ENCODE results near the gene LMO3. TPM values are rescaled to one million over a fixed set of nuclear protein-coding genes. Genes with fewer than 3 reads are reported as not detected.

The LMO3 gene
- total RNA-seq, 1 donor from 2014 or later: 1.5 TPM

- Histone ChIP-seq H3K9me3 (replicated peaks) (peaks cover 9% of the 10 kb centered on the region), H3K4me3 (no peak overlapping the region), H3K4me1 (no peaks in the 10 kb centered on the region), H3K27me3 (ENCODE audit: low read depth) (peaks cover 8% of the 10 kb centered on the region), H3K36me3 (no peaks in the 10 kb centered on the region), H3K27ac (replicated peaks) (no peak overlapping the region)
- no peak for DNase-seq
- TF ChIP-seq CTCF (IDR thresholded peaks at IDR 0.05; ENCODE audit: borderline replicate concordance): no peak
- intact Hi-C loops (cut with micrococcal nuclease): no loop called here
Observed at GRCh38 chr12:16618256-16618655, 12.3 kb upstream of the LMO3 start.

- peak overlapping the region; percentile 76 for H3K27ac ChIP-seq (replicated peaks)
- H3K27me3 ChIP-seq (ENCODE audit: low read depth): peaks cover 48% of the 10 kb centered on the region
Observed at GRCh38 chr12:16613199-16613598, 7.2 kb upstream of the LMO3 start.

GRCh38 chr12:16612647-16613046 is 6.7 kb upstream of the LMO3 start:
- H3K27me3 ChIP-seq (ENCODE audit: low read depth): peaks cover 53% of the 10 kb centered on the region
- peak overlapping the region; percentile 23 for H3K4me3 ChIP-seq
- intact Hi-C loops (cut with micrococcal nuclease): no loop called here
- H3K9me3 ChIP-seq (replicated peaks): no peaks in the 10 kb centered on the region
- DNase-seq: no peak
- H3K27ac ChIP-seq (replicated peaks): peak overlapping the region; percentile 76
- no peak for TF ChIP-seq CTCF (IDR thresholded peaks at IDR 0.05; ENCODE audit: borderline replicate concordance)
- no peaks in the 10 kb centered on the region for H3K4me1 ChIP-seq
- no peaks in the 10 kb centered on the region for H3K36me3 ChIP-seq

More at GRCh38 chr12:16613199-16613598, 7.2 kb upstream of the LMO3 start:
- TF ChIP-seq CTCF (IDR thresholded peaks at IDR 0.05; ENCODE audit: borderline replicate concordance): no peak
- Histone ChIP-seq H3K4me1 (no peaks in the 10 kb centered on the region), H3K4me3 (no peak overlapping the region), H3K36me3 (no peaks in the 10 kb centered on the region), H3K9me3 (replicated peaks) (no peaks in the 10 kb centered on the region)
- intact Hi-C loops (cut with micrococcal nuclease): no loop called here
- DNase-seq: no peak

GRCh38 chr12:16611146-16611545 is 5.2 kb upstream of the LMO3 start:
- H3K36me3 ChIP-seq: no peaks in the 10 kb centered on the region
- peak overlapping the region; percentile 13 for H3K4me3 ChIP-seq
- peaks cover 68% of the 10 kb centered on the region for H3K27me3 ChIP-seq (ENCODE audit: low read depth)
- peak overlapping the region; percentile 76 for H3K27ac ChIP-seq (replicated peaks)
- no peaks in the 10 kb centered on the region for H3K9me3 ChIP-seq (replicated peaks)
- TF ChIP-seq CTCF (IDR thresholded peaks at IDR 0.05; ENCODE audit: borderline replicate concordance): no peak
- DNase-seq: no peak
- intact Hi-C loops (cut with micrococcal nuclease): no loop called here
- peaks cover 13% of the 10 kb centered on the region for H3K4me1 ChIP-seq

- no peaks in the 10 kb centered on the region for H3K36me3 ChIP-seq
- intact Hi-C loops (cut with micrococcal nuclease): no loop called here
- no peak for DNase-seq
- H3K4me3 ChIP-seq: peak overlapping the region; percentile 46
- no peak for TF ChIP-seq CTCF (IDR thresholded peaks at IDR 0.05; ENCODE audit: borderline replicate concordance)
- no peaks in the 10 kb centered on the region for H3K9me3 ChIP-seq (replicated peaks)
- H3K27ac ChIP-seq (replicated peaks): peak overlapping the region; percentile 76
- H3K4me1 ChIP-seq: peaks cover 17% of the 10 kb centered on the region
- H3K27me3 ChIP-seq (ENCODE audit: low read depth): peaks cover 72% of the 10 kb centered on the region
Observed at GRCh38 chr12:16610743-16611142, 4.8 kb upstream of the LMO3 start.

Measured in left ventricle myocardium inferior (tissue), 1 donor.